Transverse colon (tissue), 4 donors: ENCODE measurements around the gene SLF2.

Source experiments
- CTCF ChIP-seq, 5 experiments: fragments of 200-600 bp in 3 of 5; fragments of 450-650 bp in 2 of 5; sonication (generic) in 3 of 5; IDR thresholded peaks; 1 replicate in 2 of 5; 2 replicates in 3 of 5; pipeline ENCODE4 v1.5.1; 2016 to 2017; ENCODE audit warnings: antibody characterized with exemption in 5 of 5, inconsistent platforms in 3 of 5, mild to moderate bottlenecking in 2 of 5, moderate library complexity in 1 of 5
- POLR2A ChIP-seq: fragments of 450-650 bp; IDR thresholded peaks from one replicate; pipeline ENCODE4 v1.6.1; 2016; ENCODE audit warnings: antibody characterized with exemption, mild to moderate bottlenecking, moderate library complexity
- POLR2AphosphoS5 ChIP-seq, 3 donors: sonication (generic); formaldehyde crosslinking; IDR thresholded peaks; one replicate each; pipeline ENCODE4 v1.6.1; 2016; ENCODE audit warnings: antibody characterized with exemption in 3 of 3

- TF ChIP-seq CTCF (IDR thresholded peaks at IDR 0.05) (no peak), POLR2AphosphoS5 (IDR thresholded peaks at IDR 0.05) (no peak), POLR2A (no peak)
These were observed 84.1 kb downstream of the SLF2 start for GRCh38 chr10:100996678-100997359.
